Measurements from ENCODE around the gene KEAP1.
"Not testable (repeated sequence)": the region's sequence is repeated elsewhere in the genome, so short reads cannot be mapped to it uniquely, and the experiment has no call there.

Gene KEAP1

GRCh38 chr19:10543420-10544241, 40.5 kb upstream of the KEAP1 start, which contains the start of gene ATG4D:
Gene ATG4D, plus strand, starts transcription at chr19:10543904. Its CDS starts 187 bp downstream, at chr19:10544091.
- Histone ChIP-seq H3K27me3 (ENCODE audit: control insufficient read depth in 1 of 2, insufficient read depth in 2 of 2, low read length in 2 of 2) (no peaks in the 10 kb centered on the region), H3K36me3 (ENCODE audit: control insufficient read depth in 2 of 2, insufficient read depth in 2 of 2, low read length in 2 of 2) (peaks cover 5% of the 10 kb centered on the region in 2 donors), H3K9ac (ENCODE audit: low read length in 2 of 2) (peak within 1 kb of the TSS; percentile 90 to 94), H3K27ac (ENCODE audit: low read length) (peak within 1 kb of the TSS; percentile 76), H3K4me3 (ENCODE audit: low read length in 2 of 2) (peak within 1 kb of the TSS; percentile 86), H3K4me1 (ENCODE audit: control insufficient read depth, insufficient read depth, low read length) (peaks cover 18% of the 10 kb centered on the region), H3K9me3 (ENCODE audit: control insufficient read depth in 2 of 2, low read length in 2 of 2) (no peaks in the 10 kb centered on the region)

DNA sequence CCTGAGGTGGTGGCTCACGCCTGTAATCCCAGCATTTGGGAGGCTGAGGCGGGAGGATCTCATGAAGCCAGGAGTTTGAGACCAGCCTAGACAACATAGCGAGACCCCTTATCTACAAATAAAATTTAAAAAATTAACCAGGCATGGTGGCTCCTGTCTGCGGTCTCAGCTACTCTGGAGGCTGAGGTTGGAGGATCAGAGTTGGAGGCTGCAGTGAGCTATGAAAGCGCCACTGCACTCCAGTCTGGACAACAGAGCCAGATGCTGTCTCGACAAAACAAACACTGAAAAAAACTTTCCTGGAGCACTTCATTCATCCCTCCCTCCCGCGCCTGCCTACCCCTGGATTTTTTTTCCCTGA, 39.9 kb upstream of the KEAP1 start:
- H3K27ac ChIP-seq (ENCODE audit: low read length), result peak overlapping the region; percentile 76
- H3K9me3 ChIP-seq (ENCODE audit: control insufficient read depth in 2 of 2, low read length in 2 of 2), result no peaks in the 10 kb centered on the region

DNA sequence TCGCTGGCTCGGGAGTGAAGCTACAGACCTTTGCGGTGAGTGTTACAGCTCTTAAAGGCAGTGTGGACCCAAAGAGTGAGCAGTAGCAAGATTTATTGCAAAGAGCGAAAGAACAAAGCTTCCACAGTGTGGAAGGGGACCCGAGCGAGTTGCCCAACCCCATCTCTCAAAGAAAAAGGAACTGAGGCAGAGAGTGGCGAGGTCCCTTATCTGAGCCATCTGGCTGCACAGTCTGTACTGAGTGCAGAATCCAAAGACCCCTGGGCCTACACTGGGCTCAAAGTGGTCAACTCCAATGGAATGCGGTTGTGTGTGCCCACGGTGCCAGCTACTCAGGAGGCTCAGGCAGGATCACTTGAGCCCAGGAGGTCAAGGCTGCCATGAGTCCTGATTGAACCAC, 35.9 kb upstream of the KEAP1 start:
- H3K4me1 ChIP-seq (ENCODE audit: control insufficient read depth, insufficient read depth, low read length); H3K9me3 ChIP-seq (ENCODE audit: control insufficient read depth in 2 of 2, low read length in 2 of 2); H3K27me3 ChIP-seq (ENCODE audit: control insufficient read depth in 1 of 2, insufficient read depth in 2 of 2, low read length in 2 of 2); H3K27ac ChIP-seq (ENCODE audit: low read length); H3K4me3 ChIP-seq (ENCODE audit: low read length in 2 of 2); H3K36me3 ChIP-seq (ENCODE audit: control insufficient read depth in 2 of 2, insufficient read depth in 2 of 2, low read length in 2 of 2); H3K9ac ChIP-seq (ENCODE audit: low read length in 2 of 2): not testable (repeated sequence)

More for the DNA sequence above, 39.9 kb upstream of the KEAP1 start:
- Histone ChIP-seq H3K27me3 (ENCODE audit: control insufficient read depth in 1 of 2, insufficient read depth in 2 of 2, low read length in 2 of 2) (no peaks in the 10 kb centered on the region), H3K9ac (ENCODE audit: low read length in 2 of 2) (peak overlapping the region in 1 of 2 donors; percentile 94), H3K4me1 (ENCODE audit: control insufficient read depth, insufficient read depth, low read length) (peaks cover 18% of the 10 kb centered on the region), H3K4me3 (ENCODE audit: low read length in 2 of 2) (peak overlapping the region; percentile 60 to 86), H3K36me3 (ENCODE audit: control insufficient read depth in 2 of 2, insufficient read depth in 2 of 2, low read length in 2 of 2) (no peaks in the 10 kb centered on the region)

GRCh38 chr19:10538204-10538983, 35.2 kb upstream of the KEAP1 start:
- H3K27me3 ChIP-seq (ENCODE audit: control insufficient read depth in 1 of 2, insufficient read depth in 2 of 2, low read length in 2 of 2), result no peaks in the 10 kb centered on the region
- H3K4me1 ChIP-seq (ENCODE audit: control insufficient read depth, insufficient read depth, low read length), result peaks cover 4% of the 10 kb centered on the region
- no peaks in the 10 kb centered on the region for H3K9me3 ChIP-seq (ENCODE audit: control insufficient read depth in 2 of 2, low read length in 2 of 2)
- no peak overlapping the region for H3K27ac ChIP-seq (ENCODE audit: low read length)
- H3K9ac ChIP-seq (ENCODE audit: low read length in 2 of 2), result no peak overlapping the region
- H3K36me3 ChIP-seq (ENCODE audit: control insufficient read depth in 2 of 2, insufficient read depth in 2 of 2, low read length in 2 of 2), result no peaks in the 10 kb centered on the region
- H3K4me3 ChIP-seq (ENCODE audit: low read length in 2 of 2), result no peak overlapping the region

DNA sequence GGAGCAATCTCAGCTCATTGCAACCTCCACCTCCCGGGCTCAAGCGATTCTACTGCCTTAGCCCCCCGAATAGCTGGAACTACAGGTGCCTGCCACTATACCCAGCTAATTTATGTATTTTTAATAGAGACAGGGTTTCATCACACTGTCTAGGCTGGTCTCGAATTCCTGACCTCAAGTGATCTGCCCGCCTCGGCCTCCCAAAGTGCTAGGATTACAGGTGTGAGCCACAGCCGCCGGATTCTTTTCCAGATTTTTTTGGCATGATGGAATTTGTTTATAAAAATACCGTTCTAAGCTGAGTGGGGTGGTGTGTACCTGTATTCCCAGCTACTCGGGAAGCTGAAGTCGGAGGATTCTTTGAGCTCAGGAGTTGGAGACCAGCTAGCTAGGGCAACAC, 34.5 kb upstream of the KEAP1 start:
- no peaks in the 10 kb centered on the region for H3K4me1 ChIP-seq (ENCODE audit: control insufficient read depth, insufficient read depth, low read length)
- no peak overlapping the region for H3K4me3 ChIP-seq (ENCODE audit: low read length in 2 of 2)
- H3K36me3 ChIP-seq (ENCODE audit: control insufficient read depth in 2 of 2, insufficient read depth in 2 of 2, low read length in 2 of 2), result no peaks in the 10 kb centered on the region
- no peaks in the 10 kb centered on the region for H3K27me3 ChIP-seq (ENCODE audit: control insufficient read depth in 1 of 2, insufficient read depth in 2 of 2, low read length in 2 of 2)
- no peaks in the 10 kb centered on the region for H3K9me3 ChIP-seq (ENCODE audit: control insufficient read depth in 2 of 2, low read length in 2 of 2)
- H3K27ac ChIP-seq (ENCODE audit: low read length), result no peak overlapping the region
- no peak overlapping the region for H3K9ac ChIP-seq (ENCODE audit: low read length in 2 of 2)

DNA sequence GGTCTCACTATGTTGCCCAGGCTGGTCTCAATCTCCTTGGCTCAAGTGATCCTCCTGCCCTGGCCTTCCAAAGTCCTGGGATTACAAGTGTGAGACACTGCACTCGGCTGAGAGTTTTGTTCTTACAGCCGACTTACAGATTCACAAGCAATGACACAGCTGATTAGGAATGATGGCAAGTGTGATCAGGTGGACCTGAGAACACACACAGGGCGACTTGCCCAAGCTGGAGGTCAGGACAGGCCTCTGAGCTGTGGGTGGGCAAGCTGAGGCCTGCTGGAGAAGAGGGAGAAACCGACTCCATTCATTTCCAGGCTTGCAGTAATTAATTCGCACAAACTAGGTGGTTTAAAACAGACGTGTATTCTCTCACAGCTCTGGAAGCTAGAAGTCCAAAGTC, 32.5 kb upstream of the KEAP1 start:
- Histone ChIP-seq H3K4me1 (ENCODE audit: control insufficient read depth, insufficient read depth, low read length) (no peaks in the 10 kb centered on the region), H3K9ac (ENCODE audit: low read length in 2 of 2) (no peak overlapping the region), H3K36me3 (ENCODE audit: control insufficient read depth in 2 of 2, insufficient read depth in 2 of 2, low read length in 2 of 2) (no peaks in the 10 kb centered on the region), H3K4me3 (ENCODE audit: low read length in 2 of 2) (no peak overlapping the region), H3K27ac (ENCODE audit: low read length) (no peak overlapping the region), H3K27me3 (ENCODE audit: control insufficient read depth in 1 of 2, insufficient read depth in 2 of 2, low read length in 2 of 2) (no peaks in the 10 kb centered on the region), H3K9me3 (ENCODE audit: control insufficient read depth in 2 of 2, low read length in 2 of 2) (peaks cover 0 to 4% of the 10 kb centered on the region in 2 donors)

DNA sequence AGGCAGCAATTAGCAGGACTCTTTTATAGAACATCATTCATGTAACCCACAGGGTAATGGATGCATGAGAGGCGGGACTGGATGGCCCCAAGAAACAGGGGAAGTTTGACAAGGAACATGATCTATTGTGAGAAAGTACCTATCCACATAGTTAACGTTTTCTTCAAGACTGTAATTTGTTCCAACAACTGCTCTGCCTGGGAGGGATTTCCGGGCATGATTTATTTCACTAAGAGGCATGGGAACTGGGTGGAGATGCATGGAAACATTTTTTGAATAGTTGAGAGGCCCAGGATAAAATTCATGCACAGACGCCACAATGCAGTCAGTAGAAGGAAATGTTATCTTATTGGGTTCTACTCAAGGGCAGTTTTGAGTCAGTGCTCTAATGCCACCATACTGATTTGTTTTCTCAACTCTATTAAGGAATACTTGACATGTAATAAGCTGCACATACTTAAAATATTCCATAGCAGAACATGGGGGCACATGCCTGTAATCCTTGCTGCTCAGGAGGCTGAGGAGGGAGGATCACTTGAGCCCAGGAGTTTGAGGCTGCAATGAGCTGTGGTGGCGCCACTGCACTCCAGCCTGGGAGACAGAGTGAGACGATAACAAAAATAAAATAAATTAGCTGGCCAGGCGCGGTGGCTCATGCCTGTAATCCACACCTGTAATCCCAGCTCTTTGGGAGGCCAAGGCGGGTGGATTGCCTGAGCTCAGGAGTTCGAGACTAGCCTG, 30.7 kb upstream of the KEAP1 start:
- no peaks in the 10 kb centered on the region for H3K36me3 ChIP-seq (ENCODE audit: control insufficient read depth in 2 of 2, insufficient read depth in 2 of 2, low read length in 2 of 2)
- no peaks in the 10 kb centered on the region for H3K4me1 ChIP-seq (ENCODE audit: control insufficient read depth, insufficient read depth, low read length)
- H3K4me3 ChIP-seq (ENCODE audit: low read length in 2 of 2), result no peak overlapping the region
- no peak overlapping the region for H3K27ac ChIP-seq (ENCODE audit: low read length)
- H3K27me3 ChIP-seq (ENCODE audit: control insufficient read depth in 1 of 2, insufficient read depth in 2 of 2, low read length in 2 of 2), result no peaks in the 10 kb centered on the region
- no peak overlapping the region for H3K9ac ChIP-seq (ENCODE audit: low read length in 2 of 2)
- H3K9me3 ChIP-seq (ENCODE audit: control insufficient read depth in 2 of 2, low read length in 2 of 2), result peaks cover 0 to 4% of the 10 kb centered on the region in 2 donors

GRCh38 chr19:10532457-10532856, 29.3 kb upstream of the KEAP1 start:
- Histone ChIP-seq H3K27me3 (ENCODE audit: control insufficient read depth in 1 of 2, insufficient read depth in 2 of 2, low read length in 2 of 2) (no peaks in the 10 kb centered on the region), H3K4me1 (ENCODE audit: control insufficient read depth, insufficient read depth, low read length) (no peaks in the 10 kb centered on the region), H3K9me3 (ENCODE audit: control insufficient read depth in 2 of 2, low read length in 2 of 2) (peaks cover 0 to 4% of the 10 kb centered on the region in 2 donors), H3K9ac (ENCODE audit: low read length in 2 of 2) (no peak overlapping the region), H3K36me3 (ENCODE audit: control insufficient read depth in 2 of 2, insufficient read depth in 2 of 2, low read length in 2 of 2) (no peaks in the 10 kb centered on the region), H3K4me3 (ENCODE audit: low read length in 2 of 2) (no peak overlapping the region), H3K27ac (ENCODE audit: low read length) (no peak overlapping the region)

DNA sequence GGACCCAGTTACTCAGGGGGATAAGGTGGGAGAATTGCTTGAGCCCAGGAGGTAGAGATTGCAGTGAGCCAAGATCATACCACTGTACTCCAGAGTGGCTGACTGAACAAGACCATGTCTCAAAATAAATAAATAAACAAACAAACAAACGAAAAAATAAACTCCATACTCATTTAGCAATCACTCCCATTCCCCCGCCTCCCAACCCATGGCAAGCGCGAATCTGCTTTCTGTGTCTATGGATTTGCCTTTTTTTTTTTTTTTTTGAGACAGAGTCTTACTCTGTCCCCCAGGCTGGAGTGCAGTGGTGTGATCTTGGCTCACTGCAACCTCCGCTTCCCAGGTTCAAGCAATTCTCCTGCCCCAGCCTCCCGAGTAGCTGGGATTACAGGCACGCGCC, 23.7 kb upstream of the KEAP1 start:
- H3K27me3 ChIP-seq (ENCODE audit: control insufficient read depth in 1 of 2, insufficient read depth in 2 of 2, low read length in 2 of 2); H3K36me3 ChIP-seq (ENCODE audit: control insufficient read depth in 2 of 2, insufficient read depth in 2 of 2, low read length in 2 of 2); H3K4me3 ChIP-seq (ENCODE audit: low read length in 2 of 2); H3K27ac ChIP-seq (ENCODE audit: low read length); H3K9ac ChIP-seq (ENCODE audit: low read length in 2 of 2); H3K9me3 ChIP-seq (ENCODE audit: control insufficient read depth in 2 of 2, low read length in 2 of 2); H3K4me1 ChIP-seq (ENCODE audit: control insufficient read depth, insufficient read depth, low read length): not testable (repeated sequence)

- Histone ChIP-seq H3K4me1 (ENCODE audit: control insufficient read depth, insufficient read depth, low read length) (no peaks in the 10 kb centered on the region), H3K4me3 (ENCODE audit: low read length in 2 of 2) (no peak overlapping the region), H3K27me3 (ENCODE audit: control insufficient read depth in 1 of 2, insufficient read depth in 2 of 2, low read length in 2 of 2) (peaks cover under 1 to 3% of the 10 kb centered on the region in 2 donors), H3K36me3 (ENCODE audit: control insufficient read depth in 2 of 2, insufficient read depth in 2 of 2, low read length in 2 of 2) (no peaks in the 10 kb centered on the region), H3K9me3 (ENCODE audit: control insufficient read depth in 2 of 2, low read length in 2 of 2) (no peaks in the 10 kb centered on the region), H3K9ac (ENCODE audit: low read length in 2 of 2) (no peak overlapping the region), H3K27ac (ENCODE audit: low read length) (no peak overlapping the region)
Observed at GRCh38 chr19:10525636-10526035, 22.5 kb upstream of the KEAP1 start.

Measured in stomach smooth muscle (tissue), 2 donors.